ENCODE results near the gene ZXDC. TPM values are rescaled to one million over a fixed set of nuclear protein-coding genes. Genes with fewer than 3 reads are reported as not detected.

ZXDC gene
- total RNA-seq, 1 experiment from 2014 or later, result 28.3 TPM

GRCh38 chr3:126414406-126414805, 61.3 kb downstream of the ZXDC start:
- Histone ChIP-seq H4K8ac (replicated peaks; ENCODE audit: insufficient read length, low read depth, low read length) (no peak overlapping the region), H2AFZ (ENCODE audit: low read length) (no peak overlapping the region), H2BK5ac (ENCODE audit: insufficient read length, low read length) (no peak overlapping the region), H4K91ac (ENCODE audit: insufficient read length, low read depth, low read length) (no peak overlapping the region), H3K14ac (ENCODE audit: insufficient read depth, low read length) (no peak overlapping the region; the same call in 1 of the 2 replicates), H3K23ac (ENCODE audit: insufficient read length, low read depth, low read length) (no peak overlapping the region), H3K9me3 (ENCODE audit: control insufficient read depth, low read depth, low read length) (no peaks in the 10 kb centered on the region), H3T11ph (ENCODE audit: low read length) (no peak overlapping the region), H3K79me2 (ENCODE audit: insufficient read depth, low read length) (no peaks in the 10 kb centered on the region), H3K79me1 (ENCODE audit: insufficient read depth, low read depth, low read length, poor library complexity, severe bottlenecking) (no peaks in the 10 kb centered on the region), H2BK20ac (ENCODE audit: low read depth, low read length, poor library complexity, severe bottlenecking) (no peak overlapping the region), H3K27me3 (ENCODE audit: insufficient read depth, low read length) (no peaks in the 10 kb centered on the region; the same call in 1 of the 2 replicates), H3K18ac (ENCODE audit: insufficient read length, low read depth, low read length) (no peak overlapping the region), H2BK15ac (ENCODE audit: low read depth, low read length) (no peak overlapping the region), H3K4ac (ENCODE audit: low read depth, low read length) (no peak overlapping the region), H4K5ac (ENCODE audit: insufficient read length, low read depth, low read length) (no peak overlapping the region), H2BK12ac (ENCODE audit: insufficient read length, low read depth, low read length) (no peak overlapping the region), H2AK5ac (ENCODE audit: insufficient read length, low read length) (no peak overlapping the region), H3K23me2 (ENCODE audit: insufficient read length, low read depth, low read length, poor library complexity, severe bottlenecking) (no peaks in the 10 kb centered on the region), H3K27ac (ENCODE audit: insufficient read length, low read depth, low read length) (no peak overlapping the region), H2BK120ac (ENCODE audit: low read depth, low read length, poor library complexity, severe bottlenecking) (no peak overlapping the region), H3K4me2 (ENCODE audit: insufficient read depth, insufficient read length, low read length) (no peak overlapping the region), H3K9ac (ENCODE audit: extremely low read depth, insufficient read length, low read length) (no peak overlapping the region), H3K56ac (ENCODE audit: insufficient read length, low read depth, low read length) (no peak overlapping the region), H4K20me1 (ENCODE audit: control insufficient read depth, insufficient read depth, insufficient read length) (no peaks in the 10 kb centered on the region), H3K4me1 (ENCODE audit: insufficient read depth, low read length) (peaks cover 2% of the 10 kb centered on the region; the same call in 1 of the 2 replicates)
- Mint-ChIP-seq H3K9me3 (no peaks in the 10 kb centered on the region; a peak in 1 of 5 replicates), H3K4me1 (peaks cover 17 to 18% of the 10 kb centered on the region in 2 experiments), H3K36me3 (ENCODE audit: insufficient read depth in 1 of 3, low read depth in 3 of 3) (no peaks in the 10 kb centered on the region), H3K27me3 (ENCODE audit: low read depth) (peaks cover 3% of the 10 kb centered on the region), H3K27ac (no peak overlapping the region; a peak in 1 of 7 replicates), H3K4me3 (no peak overlapping the region)
- no peak for TF ChIP-seq CTCF (conservative IDR thresholded peaks at IDR 0.05)
- DNase-seq, result no peak
- WGBS (ENCODE audit: extremely low coverage, insufficient read length, low lambda C conversion rate), result no CpG with 5 or more reads among the region's 11 CpGs
